ENCODE data around the gene ROR2. TPM values are rescaled to one million over a fixed set of nuclear protein-coding genes. Genes with fewer than 3 reads are reported as not detected.
"Not testable (repeated sequence)": the region's sequence is repeated elsewhere in the genome, so short reads cannot be mapped to it uniquely, and the experiment has no call there.

ROR2 gene
- polyA plus RNA-seq, 4 donors = 0.54 to 5.6 (median 3.2) TPM; not detected in 1

DNA sequence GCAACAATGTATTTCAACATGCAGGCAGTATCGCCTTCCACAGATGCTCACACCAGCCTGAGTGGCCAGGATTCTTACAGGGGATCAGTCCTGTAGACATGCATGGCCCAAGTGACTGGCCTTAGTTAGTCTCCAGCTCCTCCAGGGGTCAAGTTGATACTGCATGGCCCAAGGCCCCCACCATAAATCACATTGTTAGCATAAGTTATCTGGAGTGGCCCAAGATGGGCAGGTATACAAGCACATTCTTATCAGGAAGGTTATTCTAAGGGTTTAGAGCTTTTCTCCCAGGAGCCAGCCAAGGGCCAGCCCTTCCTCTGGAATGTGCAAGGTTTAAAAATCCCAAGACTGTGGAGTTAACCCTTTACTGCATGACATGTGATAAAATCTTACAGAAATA is 295.5 kb downstream of the ROR2 start:
- Histone ChIP-seq H3K9me3 (ENCODE audit: control insufficient read depth in 2 of 2, insufficient read depth in 1 of 2, low read depth in 1 of 2, low read length in 1 of 2) (no peaks in the 10 kb centered on the region), H3K27ac (ENCODE audit: low read depth in 1 of 3, low read length in 2 of 3) (no peak overlapping the region), H3K4me1 (ENCODE audit: control insufficient read depth in 3 of 3, insufficient read depth in 2 of 3, low read depth in 1 of 3, low read length in 2 of 3) (no peaks in the 10 kb centered on the region), H3K4me3 (ENCODE audit: low read depth in 1 of 3, low read length in 3 of 3) (no peak overlapping the region), H3K27me3 (ENCODE audit: control insufficient read depth in 3 of 3, insufficient read depth in 3 of 3, low read length in 3 of 3) (no peaks in the 10 kb centered on the region), H3K36me3 (ENCODE audit: control insufficient read depth in 3 of 3, insufficient read depth in 2 of 3, low read depth in 1 of 3, low read length in 3 of 3) (no peaks in the 10 kb centered on the region)
- 85 to 96% (median 93%) methylated on average over 1 of the region's 1 CpG for WGBS, 3 donors
- FAIRE-seq (no peak), DNase-seq (peak in 1 of 2 donors; percentile 47)

DNA sequence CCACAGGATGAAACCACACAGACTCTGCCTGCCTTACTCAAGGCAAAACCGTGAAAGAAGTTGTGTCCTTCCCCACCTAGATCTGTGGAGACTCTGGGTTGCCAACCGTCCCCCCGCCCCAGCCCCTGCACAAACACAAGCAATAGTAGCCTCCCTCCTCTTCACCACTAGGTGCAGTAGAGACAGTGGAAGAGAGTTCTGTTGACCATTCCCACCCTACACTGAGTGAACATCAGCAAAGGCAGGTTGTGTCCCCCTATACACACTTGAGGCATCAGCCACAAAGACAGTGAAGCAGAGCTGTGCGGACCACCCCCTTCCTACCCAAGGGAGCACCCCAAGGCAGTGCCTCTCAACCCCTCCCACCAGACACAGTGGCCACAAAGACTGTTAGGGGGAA is 302.7 kb downstream of the ROR2 start:
- FAIRE-seq = no peak

DNA sequence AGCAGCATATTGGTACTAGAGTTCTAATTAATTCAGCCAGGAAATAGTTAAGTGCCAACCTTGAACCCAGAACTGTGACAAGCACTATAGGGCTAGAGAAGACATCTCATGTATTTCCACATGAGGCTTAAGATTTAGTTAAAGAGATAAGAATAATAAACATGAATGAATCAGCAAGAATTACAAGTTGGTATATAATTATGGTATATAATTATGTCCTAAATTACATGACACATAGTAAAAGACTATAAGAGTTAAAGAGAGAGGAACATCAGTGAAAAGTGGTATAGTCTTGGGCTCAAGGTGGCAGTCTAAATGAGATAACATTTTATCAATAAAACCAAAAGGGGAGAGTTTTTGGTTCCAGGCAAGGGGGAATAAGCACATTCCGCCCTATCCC is 303.3 kb downstream of the ROR2 start:
- Histone ChIP-seq H3K9me3 (ENCODE audit: control insufficient read depth in 2 of 2, insufficient read depth in 1 of 2, low read depth in 1 of 2, low read length in 1 of 2) (no peaks in the 10 kb centered on the region), H3K4me1 (ENCODE audit: control insufficient read depth in 3 of 3, insufficient read depth in 2 of 3, low read depth in 1 of 3, low read length in 2 of 3) (no peaks in the 10 kb centered on the region), H3K27ac (ENCODE audit: low read depth in 1 of 3, low read length in 2 of 3) (no peak overlapping the region), H3K27me3 (ENCODE audit: control insufficient read depth in 3 of 3, insufficient read depth in 3 of 3, low read length in 3 of 3) (no peaks in the 10 kb centered on the region), H3K4me3 (ENCODE audit: low read depth in 1 of 3, low read length in 3 of 3) (no peak overlapping the region), H3K36me3 (ENCODE audit: control insufficient read depth in 3 of 3, insufficient read depth in 2 of 3, low read depth in 1 of 3, low read length in 3 of 3) (no peaks in the 10 kb centered on the region)
- DNase-seq (no peak), FAIRE-seq (no peak)
- 90 to 100% (median 94%) methylated on average over 1 of the region's 1 CpG for WGBS, 3 donors

More for the DNA sequence above, 302.7 kb downstream of the ROR2 start:
- Histone ChIP-seq H3K27me3 (ENCODE audit: control insufficient read depth in 3 of 3, insufficient read depth in 3 of 3, low read length in 3 of 3) (no peaks in the 10 kb centered on the region), H3K4me3 (ENCODE audit: low read depth in 1 of 3, low read length in 3 of 3) (no peak overlapping the region), H3K9me3 (ENCODE audit: control insufficient read depth in 2 of 2, insufficient read depth in 1 of 2, low read depth in 1 of 2, low read length in 1 of 2) (no peaks in the 10 kb centered on the region), H3K4me1 (ENCODE audit: control insufficient read depth in 3 of 3, insufficient read depth in 2 of 3, low read depth in 1 of 3, low read length in 2 of 3) (no peaks in the 10 kb centered on the region), H3K36me3 (ENCODE audit: control insufficient read depth in 3 of 3, insufficient read depth in 2 of 3, low read depth in 1 of 3, low read length in 3 of 3) (no peaks in the 10 kb centered on the region), H3K27ac (ENCODE audit: low read depth in 1 of 3, low read length in 2 of 3) (no peak overlapping the region)
- WGBS, 3 donors = 89 to 94% (median 92%) methylated on average over 4 of the region's 4 CpGs
- no peak for DNase-seq

DNA sequence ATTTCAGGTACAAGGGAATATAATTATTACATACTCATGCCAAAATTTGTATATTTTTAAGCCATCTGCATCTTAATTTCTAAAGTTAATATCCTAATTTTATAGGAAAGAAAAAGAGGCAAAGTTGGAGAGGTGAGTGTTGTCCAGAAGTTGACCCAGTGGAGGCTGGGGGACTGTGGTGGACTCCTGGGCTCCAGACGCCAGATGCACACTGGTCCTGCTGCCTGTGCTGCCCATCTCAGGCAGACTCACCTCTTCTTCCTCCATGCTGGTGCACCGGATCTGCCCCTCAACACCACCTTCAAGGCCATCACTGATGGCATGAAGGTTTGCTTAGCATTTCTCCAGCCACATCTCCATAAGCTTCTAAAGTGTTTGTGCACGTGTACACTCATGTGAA is 305.6 kb downstream of the ROR2 start:
- Histone ChIP-seq H3K4me1 (ENCODE audit: control insufficient read depth in 3 of 3, insufficient read depth in 2 of 3, low read depth in 1 of 3, low read length in 2 of 3) (no peaks in the 10 kb centered on the region), H3K9me3 (ENCODE audit: control insufficient read depth in 2 of 2, insufficient read depth in 1 of 2, low read depth in 1 of 2, low read length in 1 of 2) (peaks cover 0 to 8% of the 10 kb centered on the region in 2 donors), H3K36me3 (ENCODE audit: control insufficient read depth in 3 of 3, insufficient read depth in 2 of 3, low read depth in 1 of 3, low read length in 3 of 3) (no peaks in the 10 kb centered on the region), H3K27me3 (ENCODE audit: control insufficient read depth in 3 of 3, insufficient read depth in 3 of 3, low read length in 3 of 3) (no peaks in the 10 kb centered on the region), H3K4me3 (ENCODE audit: low read depth in 1 of 3, low read length in 3 of 3) (no peak overlapping the region), H3K27ac (ENCODE audit: low read depth in 1 of 3, low read length in 2 of 3) (no peak overlapping the region)
- 89 to 91% (median 91%) methylated on average over 3 of the region's 3 CpGs for WGBS, 3 donors
- FAIRE-seq = no peak
- no peak for DNase-seq

DNA sequence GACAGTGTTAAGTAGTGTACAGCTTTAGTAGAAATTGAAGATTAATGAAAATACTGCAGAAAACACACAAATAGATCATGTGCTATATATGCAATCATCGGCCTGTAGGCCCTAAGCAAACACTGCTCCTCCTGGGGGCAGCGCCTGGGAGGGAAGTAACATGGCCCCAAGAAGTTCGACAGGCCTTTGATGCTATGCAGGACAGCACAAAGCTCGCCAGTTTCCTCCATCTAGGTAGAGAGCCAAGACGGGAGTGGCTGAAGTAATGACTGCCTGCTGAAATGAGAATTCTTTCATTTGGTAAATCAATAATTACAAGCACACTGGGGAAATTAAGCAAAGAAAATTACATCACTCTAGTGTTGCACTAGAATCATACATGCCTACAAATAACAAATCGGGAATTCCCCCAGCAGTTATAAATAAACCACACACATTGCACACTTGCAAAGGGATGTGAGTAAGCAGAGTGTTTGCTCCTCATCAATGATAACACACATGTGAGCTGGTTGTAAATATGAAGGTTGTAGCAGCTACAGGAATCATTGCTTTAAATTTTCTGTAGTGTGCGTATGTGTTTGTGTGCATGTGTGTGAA is 306.4 kb downstream of the ROR2 start:
- Histone ChIP-seq H3K27ac (ENCODE audit: low read depth in 1 of 3, low read length in 2 of 3) (no peak overlapping the region), H3K9me3 (ENCODE audit: control insufficient read depth in 2 of 2, insufficient read depth in 1 of 2, low read depth in 1 of 2, low read length in 1 of 2) (peaks cover 0 to 10% of the 10 kb centered on the region in 2 donors), H3K4me3 (ENCODE audit: low read depth in 1 of 3, low read length in 3 of 3) (no peak overlapping the region), H3K4me1 (ENCODE audit: control insufficient read depth in 3 of 3, insufficient read depth in 2 of 3, low read depth in 1 of 3, low read length in 2 of 3) (no peaks in the 10 kb centered on the region), H3K36me3 (ENCODE audit: control insufficient read depth in 3 of 3, insufficient read depth in 2 of 3, low read depth in 1 of 3, low read length in 3 of 3) (no peaks in the 10 kb centered on the region), H3K27me3 (ENCODE audit: control insufficient read depth in 3 of 3, insufficient read depth in 3 of 3, low read length in 3 of 3) (no peaks in the 10 kb centered on the region)
- DNase-seq (no peak), FAIRE-seq (no peak)
- WGBS, 3 donors = 42 to 51% (median 49%) methylated on average over 7 of the region's 7 CpGs

DNA sequence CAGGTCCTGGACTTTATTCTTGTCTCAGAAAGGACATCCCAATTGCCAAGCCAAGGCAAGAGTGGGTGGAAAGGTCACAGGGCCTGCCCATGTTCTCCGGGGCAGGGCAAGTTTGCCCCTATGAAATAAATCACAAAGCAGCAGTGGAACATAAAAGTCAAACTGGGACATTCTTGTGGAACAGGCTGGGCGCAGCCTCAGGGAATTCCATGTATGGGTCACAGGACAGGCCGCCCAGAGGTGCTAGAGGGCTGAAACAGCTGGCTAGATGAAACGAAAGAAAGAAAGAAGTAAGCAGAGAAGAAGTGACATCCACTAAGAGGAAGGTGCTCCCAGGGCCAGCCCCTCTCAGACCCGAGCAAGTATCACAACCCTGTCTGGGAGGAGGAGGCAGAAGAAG is 307.3 kb downstream of the ROR2 start:
- no peak for DNase-seq
- FAIRE-seq = no peak
- Histone ChIP-seq H3K27me3 (ENCODE audit: control insufficient read depth in 3 of 3, insufficient read depth in 3 of 3, low read length in 3 of 3) (no peaks in the 10 kb centered on the region), H3K4me1 (ENCODE audit: control insufficient read depth in 3 of 3, insufficient read depth in 2 of 3, low read depth in 1 of 3, low read length in 2 of 3) (no peaks in the 10 kb centered on the region), H3K4me3 (ENCODE audit: low read depth in 1 of 3, low read length in 3 of 3) (no peak overlapping the region), H3K27ac (ENCODE audit: low read depth in 1 of 3, low read length in 2 of 3) (no peak overlapping the region), H3K9me3 (ENCODE audit: control insufficient read depth in 2 of 2, insufficient read depth in 1 of 2, low read depth in 1 of 2, low read length in 1 of 2) (peaks cover 0 to 10% of the 10 kb centered on the region in 2 donors), H3K36me3 (ENCODE audit: control insufficient read depth in 3 of 3, insufficient read depth in 2 of 3, low read depth in 1 of 3, low read length in 3 of 3) (no peaks in the 10 kb centered on the region)
- 85 to 90% (median 86%) methylated on average over 5 of the region's 5 CpGs for WGBS, 3 donors

DNA sequence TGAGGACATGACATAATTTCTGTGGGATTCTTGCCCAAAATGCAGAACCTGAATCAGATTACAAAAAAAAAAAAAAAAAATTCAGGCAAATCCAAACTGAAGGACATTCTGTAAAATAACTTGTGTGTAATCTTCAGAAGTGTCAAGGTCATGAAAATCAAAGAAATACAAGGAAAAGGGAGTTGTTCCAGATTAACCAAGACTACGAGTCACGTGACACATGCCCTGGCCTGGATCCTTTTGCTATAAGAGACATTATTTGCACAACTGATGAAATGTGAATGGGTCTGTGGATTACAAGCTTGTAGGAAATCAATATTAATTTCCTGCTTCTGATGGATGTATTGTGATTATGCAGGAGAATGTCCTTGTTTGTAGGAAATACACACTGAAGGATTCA is 309.6 kb downstream of the ROR2 start:
- no peak for DNase-seq
- Histone ChIP-seq H3K36me3 (ENCODE audit: control insufficient read depth in 3 of 3, insufficient read depth in 2 of 3, low read depth in 1 of 3, low read length in 3 of 3) (no peaks in the 10 kb centered on the region), H3K27ac (ENCODE audit: low read depth in 1 of 3, low read length in 2 of 3) (no peak overlapping the region), H3K4me1 (ENCODE audit: control insufficient read depth in 3 of 3, insufficient read depth in 2 of 3, low read depth in 1 of 3, low read length in 2 of 3) (no peaks in the 10 kb centered on the region), H3K27me3 (ENCODE audit: control insufficient read depth in 3 of 3, insufficient read depth in 3 of 3, low read length in 3 of 3) (no peaks in the 10 kb centered on the region), H3K9me3 (ENCODE audit: control insufficient read depth in 2 of 2, insufficient read depth in 1 of 2, low read depth in 1 of 2, low read length in 1 of 2) (peaks cover 0 to 12% of the 10 kb centered on the region in 2 donors), H3K4me3 (ENCODE audit: low read depth in 1 of 3, low read length in 3 of 3) (no peak overlapping the region)
- WGBS, 3 donors = 68 to 84% (median 69%) methylated on average over 2 of the region's 2 CpGs
- no peak for FAIRE-seq

DNA sequence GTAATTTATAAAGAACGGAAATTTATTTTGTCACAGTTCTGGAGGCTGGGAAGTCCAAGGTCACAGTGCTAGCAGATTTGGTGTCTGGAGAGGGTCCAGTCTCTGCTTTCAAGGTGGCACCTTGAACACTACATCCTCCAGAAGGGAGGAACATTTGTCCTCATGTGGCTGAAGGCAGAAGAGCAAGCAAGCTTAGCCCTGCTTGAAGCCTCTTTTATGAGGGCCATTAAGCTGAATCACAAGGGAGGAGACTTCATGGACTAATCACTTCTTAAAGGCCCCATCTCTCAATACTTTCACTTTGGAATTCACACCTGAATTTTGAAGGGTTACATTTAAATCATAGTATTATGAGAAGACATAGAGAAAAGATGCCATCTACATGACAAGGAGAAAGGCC is 311.0 kb downstream of the ROR2 start:
- Histone ChIP-seq H3K4me1 (ENCODE audit: control insufficient read depth in 3 of 3, insufficient read depth in 2 of 3, low read depth in 1 of 3, low read length in 2 of 3) (no peaks in the 10 kb centered on the region), H3K4me3 (ENCODE audit: low read depth in 1 of 3, low read length in 3 of 3) (no peak overlapping the region), H3K36me3 (ENCODE audit: control insufficient read depth in 3 of 3, insufficient read depth in 2 of 3, low read depth in 1 of 3, low read length in 3 of 3) (no peaks in the 10 kb centered on the region), H3K9me3 (ENCODE audit: control insufficient read depth in 2 of 2, insufficient read depth in 1 of 2, low read depth in 1 of 2, low read length in 1 of 2) (peaks cover 0 to 12% of the 10 kb centered on the region in 2 donors), H3K27me3 (ENCODE audit: control insufficient read depth in 3 of 3, insufficient read depth in 3 of 3, low read length in 3 of 3) (no peaks in the 10 kb centered on the region), H3K27ac (ENCODE audit: low read depth in 1 of 3, low read length in 2 of 3) (no peak overlapping the region)
- DNase-seq (peak; percentile 17 to 46), FAIRE-seq (no peak)
- WGBS, 3 donors = 94 to 100% (median 95%) methylated on average over 1 of the region's 1 CpG

DNA sequence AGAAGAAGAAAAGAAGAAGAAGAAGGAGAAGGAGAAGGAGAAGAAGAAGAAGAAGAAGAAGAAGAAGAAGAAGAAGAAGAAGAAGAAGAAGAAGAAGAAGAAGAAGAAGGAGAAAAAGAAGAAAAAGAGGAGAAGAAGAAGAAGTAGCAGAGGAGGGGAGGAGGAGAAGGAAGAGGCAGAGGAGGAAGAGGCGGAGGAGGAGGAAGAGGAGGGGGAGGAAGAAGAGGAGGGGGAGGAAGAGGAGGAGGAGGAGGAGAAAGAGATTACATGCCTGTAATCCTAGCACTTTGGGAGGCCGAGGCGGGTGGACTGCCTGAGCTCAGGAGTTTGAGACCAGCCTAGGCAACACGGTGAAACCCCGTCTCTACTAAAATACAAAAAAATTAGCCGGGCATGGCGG is 315.2 kb downstream of the ROR2 start:
- 76 to 90% (median 90%) methylated on average over 7 of the region's 7 CpGs for WGBS, 3 donors
- not testable (repeated sequence) for FAIRE-seq, DNase-seq

More for the DNA sequence above, 315.2 kb downstream of the ROR2 start:
- H3K4me3 ChIP-seq (ENCODE audit: low read depth in 1 of 3, low read length in 3 of 3); H3K27me3 ChIP-seq (ENCODE audit: control insufficient read depth in 3 of 3, insufficient read depth in 3 of 3, low read length in 3 of 3); H3K9me3 ChIP-seq (ENCODE audit: control insufficient read depth in 2 of 2, insufficient read depth in 1 of 2, low read depth in 1 of 2, low read length in 1 of 2); H3K27ac ChIP-seq (ENCODE audit: low read depth in 1 of 3, low read length in 2 of 3); H3K4me1 ChIP-seq (ENCODE audit: control insufficient read depth in 3 of 3, insufficient read depth in 2 of 3, low read depth in 1 of 3, low read length in 2 of 3); H3K36me3 ChIP-seq (ENCODE audit: control insufficient read depth in 3 of 3, insufficient read depth in 2 of 3, low read depth in 1 of 3, low read length in 3 of 3): not testable (repeated sequence)

All from small intestine (tissue), 7 donors.